ENCODE data around the gene SLC13A3. TPM values are rescaled to one million over a fixed set of nuclear protein-coding genes. Genes with fewer than 3 reads are reported as not detected.

SLC13A3 gene
- total RNA-seq, 4 donors from 2014 or later = 5.7 to 11.6 (median 9.3) TPM

GRCh38 chr20:46622165-46622564 is 29.1 kb downstream of the SLC13A3 start:
- peaks cover 0 to 10% (median 0%) of the 10 kb centered on the region in 4 donors for H3K4me1 ChIP-seq
- peaks cover 0 to 12% (median 0%) of the 10 kb centered on the region in 4 donors for H3K9me3 ChIP-seq
- 31 to 44% methylated on average over 1 of the region's 1 CpG for WGBS, 2 donors
- H3K4me3 ChIP-seq = no peak overlapping the region
- no peaks in the 10 kb centered on the region for H3K27me3 ChIP-seq
- H3K27ac ChIP-seq = no peak overlapping the region
- no peaks in the 10 kb centered on the region for H3K36me3 ChIP-seq
- TF ChIP-seq POLR2A (IDR thresholded peaks at IDR 0.05) = no peak
- no peak for TF ChIP-seq EP300 (IDR thresholded peaks at IDR 0.05)
- no peak for TF ChIP-seq CTCF (IDR thresholded peaks at IDR 0.05)
- DNase-seq (ENCODE audit: low spot score in 2 of 2) = no peak

GRCh38 chr20:46621492-46621891 is 29.8 kb downstream of the SLC13A3 start:
- DNase-seq (ENCODE audit: low spot score in 2 of 2) = no peak
- 32 to 44% methylated on average over 4 of the region's 4 CpGs for WGBS, 2 donors

GRCh38 chr20:46619445-46619844 is 31.8 kb downstream of the SLC13A3 start:
- 84 to 87% methylated on average over 2 of the region's 2 CpGs for WGBS, 2 donors
- H3K9me3 ChIP-seq = peaks cover 0 to 6% (median 0%) of the 10 kb centered on the region in 4 donors

More at GRCh38 chr20:46621492-46621891, 29.8 kb downstream of the SLC13A3 start:
- H3K9me3 ChIP-seq = peaks cover 0 to 12% (median 0%) of the 10 kb centered on the region in 4 donors
- no peaks in the 10 kb centered on the region for H3K27me3 ChIP-seq
- H3K4me1 ChIP-seq = peaks cover 0 to 10% (median 0%) of the 10 kb centered on the region in 4 donors
- TF ChIP-seq POLR2A (IDR thresholded peaks at IDR 0.05) = no peak
- TF ChIP-seq CTCF (IDR thresholded peaks at IDR 0.05) = no peak
- peak in 1 of 2 donors; percentile 47 for TF ChIP-seq EP300 (IDR thresholded peaks at IDR 0.05)
- H3K27ac ChIP-seq = peak overlapping the region in 2 of 4 donors; percentile 20 to 38
- H3K4me3 ChIP-seq = no peak overlapping the region
- no peaks in the 10 kb centered on the region for H3K36me3 ChIP-seq

GRCh38 chr20:46618316-46619100 is 32.8 kb downstream of the SLC13A3 start:
- no peaks in the 10 kb centered on the region for H3K27me3 ChIP-seq
- H3K9me3 ChIP-seq = no peaks in the 10 kb centered on the region
- peaks cover 0 to 2% (median 0%) of the 10 kb centered on the region in 3 donors for H3K36me3 ChIP-seq
- peaks cover 0 to 10% (median 0%) of the 10 kb centered on the region in 4 donors for H3K4me1 ChIP-seq
- H3K27ac ChIP-seq = no peak overlapping the region
- no peak overlapping the region for H3K4me3 ChIP-seq
- DNase-seq (ENCODE audit: low spot score in 2 of 2) = no peak
- 90 to 91% methylated on average over 7 of the region's 7 CpGs for WGBS, 2 donors
- no peak for TF ChIP-seq POLR2A (IDR thresholded peaks at IDR 0.05)
- no peak for TF ChIP-seq CTCF (IDR thresholded peaks at IDR 0.05)
- TF ChIP-seq EP300 (IDR thresholded peaks at IDR 0.05) = no peak

More at GRCh38 chr20:46619445-46619844, 31.8 kb downstream of the SLC13A3 start:
- Histone ChIP-seq H3K27ac (no peak overlapping the region), H3K36me3 (no peaks in the 10 kb centered on the region), H3K4me3 (no peak overlapping the region), H3K27me3 (no peaks in the 10 kb centered on the region), H3K4me1 (peaks cover 0 to 10% (median 0%) of the 10 kb centered on the region in 4 donors)
- no peak for DNase-seq (ENCODE audit: low spot score in 2 of 2)
- no peak for TF ChIP-seq CTCF (IDR thresholded peaks at IDR 0.05)
- no peak for TF ChIP-seq EP300 (IDR thresholded peaks at IDR 0.05)
- TF ChIP-seq POLR2A (IDR thresholded peaks at IDR 0.05) = no peak

GRCh38 chr20:46614503-46614902 is 36.8 kb downstream of the SLC13A3 start:
- TF ChIP-seq EP300 (IDR thresholded peaks at IDR 0.05) (no peak), POLR2A (IDR thresholded peaks at IDR 0.05) (no peak), CTCF (IDR thresholded peaks at IDR 0.05) (no peak)

More at GRCh38 chr20:46614503-46614902, 36.8 kb downstream of the SLC13A3 start:
- no peaks in the 10 kb centered on the region for H3K27me3 ChIP-seq
- peaks cover 0 to 10% (median 0%) of the 10 kb centered on the region in 4 donors for H3K9me3 ChIP-seq
- peaks cover 0 to 9% (median 0%) of the 10 kb centered on the region in 3 donors for H3K36me3 ChIP-seq
- DNase-seq (ENCODE audit: low spot score in 2 of 2) = no peak
- H3K27ac ChIP-seq = no peak overlapping the region
- no peaks in the 10 kb centered on the region for H3K4me1 ChIP-seq
- no peak overlapping the region for H3K4me3 ChIP-seq
- WGBS, 2 donors = 73 to 89% methylated on average over 1 of the region's 1 CpG

Data from tibial nerve (tissue), 4 donors.